ENCODE results near the gene SYTL3. TPM values are rescaled to one million over a fixed set of nuclear protein-coding genes. Genes with fewer than 3 reads are reported as not detected.

The SYTL3 gene
- total RNA-seq, 1 experiment from 2014 or later, result 1.8 TPM

DNA sequence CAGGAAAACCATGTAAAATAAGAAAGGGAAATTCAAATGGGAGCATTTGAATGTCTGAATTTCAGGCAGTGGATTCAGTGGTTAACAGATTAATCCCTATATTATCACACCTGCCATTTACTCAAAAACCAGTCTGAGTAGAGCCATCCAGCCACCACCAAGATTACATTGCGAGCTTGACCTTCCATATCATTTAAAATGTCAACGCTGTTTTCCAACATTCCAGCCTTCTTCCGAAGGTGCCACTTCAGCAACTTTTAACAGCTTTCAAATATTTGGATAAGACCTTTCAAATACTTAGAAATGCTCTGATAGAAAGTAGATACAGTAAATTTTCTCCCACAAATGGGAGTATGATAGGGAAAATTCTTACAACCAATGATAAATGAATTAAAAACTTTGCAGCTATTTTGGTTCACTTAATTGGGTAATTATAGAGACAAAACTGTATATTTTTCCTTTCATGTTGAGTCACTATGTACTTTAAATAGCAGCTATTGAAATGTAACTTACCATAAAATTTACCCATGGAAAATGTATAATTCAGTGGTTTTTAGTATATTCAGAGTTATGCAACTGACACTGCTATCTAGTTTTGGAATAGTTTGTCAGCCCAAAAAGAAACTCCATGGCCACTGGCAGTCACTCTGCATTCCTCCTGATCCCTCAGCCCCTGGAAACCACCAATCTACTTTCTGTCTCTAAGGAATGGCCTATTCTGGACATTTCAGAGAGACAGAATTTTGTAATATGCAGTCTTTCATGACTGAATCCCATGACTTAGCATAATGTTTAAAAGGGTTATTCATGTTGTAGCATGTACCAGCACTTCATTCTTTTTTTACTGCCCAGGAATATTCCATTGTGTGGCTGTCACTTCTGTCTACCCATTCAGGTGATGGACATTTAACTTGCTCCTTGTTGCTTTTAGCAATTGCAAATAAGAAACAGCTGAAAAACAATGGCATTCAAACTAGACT, 147.8 kb downstream of the SYTL3 start:
- peaks cover 36% of the 10 kb centered on the region for H3K4me1 ChIP-seq (ENCODE audit: insufficient read depth, low read length)
- H3K9me3 ChIP-seq (ENCODE audit: low read length), result no peaks in the 10 kb centered on the region
- H3K9ac ChIP-seq (ENCODE audit: low read length), result no peak overlapping the region
- DNase-seq, result no peak
- H3F3A ChIP-seq (ENCODE audit: low read length, unreplicated experiment), result no peaks in the 10 kb centered on the region
- TF ChIP-seq EZH2phosphoT487 (IDR thresholded peaks at IDR 0.05; ENCODE audit: borderline replicate concordance, low read length) (no peak), EZH2 (IDR thresholded peaks at IDR 0.05; ENCODE audit: low read length, unreplicated experiment) (no peak), CTCF (conservative IDR thresholded peaks at IDR 0.05; ENCODE audit: low read depth, low read length) (no peak)
- ChIA-PET CTCF (no interaction called here), POLR2A (ENCODE audit: unreplicated experiment) (no interaction called here)
- H2AFZ ChIP-seq (ENCODE audit: low read length), result no peak overlapping the region
- intact Hi-C loops (cut with micrococcal nuclease), result loop anchor here (2.0 to 10.0 kb wide), 2 partner anchors 93 to 175 kb away; no protein-coding TSS in a partner anchor
- H3K27me3 ChIP-seq (ENCODE audit: low read length), result no peaks in the 10 kb centered on the region
- ATAC-seq, result no peak
- H3K4me3 ChIP-seq (ENCODE audit: low read length), result no peak overlapping the region
- BruUV-seq (replicated peaks), result no TSS peak
- H3K27ac ChIP-seq (ENCODE audit: low read length), result no peak overlapping the region
- H3K36me3 ChIP-seq (ENCODE audit: low read depth, low read length), result peaks cover 38% of the 10 kb centered on the region
- no peaks in the 10 kb centered on the region for H3K9me2 ChIP-seq (replicated peaks; ENCODE audit: low read length)
- peaks cover 100% of the 10 kb centered on the region for H3K79me2 ChIP-seq (ENCODE audit: low read length)
- peaks cover 96% of the 10 kb centered on the region for H4K20me1 ChIP-seq (ENCODE audit: low read length)
- H3K4me2 ChIP-seq (ENCODE audit: low read length), result no peak overlapping the region

DNA sequence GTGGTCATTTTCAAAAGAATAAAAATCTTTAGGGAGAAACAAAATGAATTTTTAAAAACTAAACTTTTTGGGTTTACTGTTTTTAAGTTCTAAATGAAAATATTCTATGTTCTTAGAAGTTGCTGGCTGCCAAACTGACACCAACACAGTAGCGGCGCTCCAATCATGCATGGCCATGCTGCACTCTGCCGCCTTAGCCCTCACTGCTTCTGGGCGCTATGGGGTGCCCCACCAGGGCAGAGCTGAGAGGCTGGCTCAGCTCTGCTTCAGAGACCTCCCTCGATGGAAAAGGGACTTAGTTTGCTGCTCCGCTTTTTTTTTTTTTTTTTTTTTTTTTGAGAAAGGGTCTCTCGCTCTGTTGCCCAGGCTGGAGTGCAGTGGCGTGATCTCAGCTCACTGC, 148.5 kb downstream of the SYTL3 start:
- H3K36me3 ChIP-seq (ENCODE audit: low read depth, low read length), result peaks cover 43% of the 10 kb centered on the region
- H3K79me2 ChIP-seq (ENCODE audit: low read length), result peaks cover 100% of the 10 kb centered on the region
- intact Hi-C loops (cut with micrococcal nuclease), result loop anchor here (2.0 to 10.0 kb wide), 2 partner anchors 94 to 174 kb away; no protein-coding TSS in a partner anchor
- no peak overlapping the region for H3K9ac ChIP-seq (ENCODE audit: low read length)
- BruUV-seq (replicated peaks), result no TSS peak
- H3K9me2 ChIP-seq (replicated peaks; ENCODE audit: low read length), result no peaks in the 10 kb centered on the region
- no peak overlapping the region for H2AFZ ChIP-seq (ENCODE audit: low read length)
- no peak overlapping the region for H3K27ac ChIP-seq (ENCODE audit: low read length)
- ChIA-PET CTCF (no interaction called here), POLR2A (ENCODE audit: unreplicated experiment) (no interaction called here)
- no peaks in the 10 kb centered on the region for H3F3A ChIP-seq (ENCODE audit: low read length, unreplicated experiment)
- H3K4me1 ChIP-seq (ENCODE audit: insufficient read depth, low read length), result peaks cover 43% of the 10 kb centered on the region
- no peak for DNase-seq
- no peak for ATAC-seq
- no peaks in the 10 kb centered on the region for H3K9me3 ChIP-seq (ENCODE audit: low read length)
- H3K4me2 ChIP-seq (ENCODE audit: low read length), result no peak overlapping the region
- H4K20me1 ChIP-seq (ENCODE audit: low read length), result peaks cover 95% of the 10 kb centered on the region
- H3K4me3 ChIP-seq (ENCODE audit: low read length), result no peak overlapping the region
- TF ChIP-seq EZH2phosphoT487 (IDR thresholded peaks at IDR 0.05; ENCODE audit: borderline replicate concordance, low read length) (no peak), EZH2 (IDR thresholded peaks at IDR 0.05; ENCODE audit: low read length, unreplicated experiment) (no peak), CTCF (conservative IDR thresholded peaks at IDR 0.05; ENCODE audit: low read depth, low read length) (no peak)
- H3K27me3 ChIP-seq (ENCODE audit: low read length), result no peaks in the 10 kb centered on the region

All from PC-3 (cell line).